GM23338 (cell line): ENCODE data around the gene HELQ.

Experiments used
- EZH2 ChIP-seq: fragments of 200-600 bp; sonication (generic); IDR thresholded peaks from one replicate; pipeline ENCODE4 v1.8.0; 2017; ENCODE audit warnings: antibody characterized with exemption, mild to moderate bottlenecking, low read depth; ENCODE audit not compliant: unreplicated experiment
- JUNB ChIP-seq: IDR thresholded peaks from one replicate; pipeline ENCODE4 v1.6.1; 2016; ENCODE audit warnings: antibody characterized with exemption; ENCODE audit not compliant: unreplicated experiment
- POLR2AphosphoS5 ChIP-seq: IDR thresholded peaks from 2 replicates; pipeline ENCODE4 v1.6.1; 2016; ENCODE audit warnings: antibody characterized with exemption, low read depth
- TF ChIP-seq, protein P1 (sequence below), 2 experiments: fragments of 200-600 bp in 1 of 2; sonication (generic) in 1 of 2; conservative IDR thresholded peaks; 2 replicates each; pipeline versions ENCODE4 v1.5.1 to v1.6.1; 2016 to 2017; ENCODE audit warnings: antibody characterized with exemption in 2 of 2, low read depth in 2 of 2, mild to moderate bottlenecking in 2 of 2, moderate library complexity in 1 of 2
- TF ChIP-seq, protein P2 (sequence below): IDR thresholded peaks from one replicate; pipeline ENCODE4 v1.6.1; 2018; ENCODE audit warnings: antibody characterized with exemption; ENCODE audit not compliant: unreplicated experiment

DNA sequence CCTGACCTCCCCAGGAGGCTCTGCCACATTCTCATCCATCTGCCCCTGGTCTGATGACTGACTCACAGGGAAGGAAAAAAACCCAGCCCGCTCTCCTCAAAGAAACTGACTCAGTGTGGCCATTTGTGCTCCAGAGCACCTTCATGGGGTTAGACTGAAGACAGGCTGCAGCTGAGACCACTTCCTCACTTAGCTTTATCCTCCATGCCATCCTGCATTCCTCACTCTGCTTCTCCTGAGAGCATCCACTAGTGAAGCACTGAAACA, 85.0 kb downstream of the HELQ start:
- TF ChIP-seq, protein P1, sequence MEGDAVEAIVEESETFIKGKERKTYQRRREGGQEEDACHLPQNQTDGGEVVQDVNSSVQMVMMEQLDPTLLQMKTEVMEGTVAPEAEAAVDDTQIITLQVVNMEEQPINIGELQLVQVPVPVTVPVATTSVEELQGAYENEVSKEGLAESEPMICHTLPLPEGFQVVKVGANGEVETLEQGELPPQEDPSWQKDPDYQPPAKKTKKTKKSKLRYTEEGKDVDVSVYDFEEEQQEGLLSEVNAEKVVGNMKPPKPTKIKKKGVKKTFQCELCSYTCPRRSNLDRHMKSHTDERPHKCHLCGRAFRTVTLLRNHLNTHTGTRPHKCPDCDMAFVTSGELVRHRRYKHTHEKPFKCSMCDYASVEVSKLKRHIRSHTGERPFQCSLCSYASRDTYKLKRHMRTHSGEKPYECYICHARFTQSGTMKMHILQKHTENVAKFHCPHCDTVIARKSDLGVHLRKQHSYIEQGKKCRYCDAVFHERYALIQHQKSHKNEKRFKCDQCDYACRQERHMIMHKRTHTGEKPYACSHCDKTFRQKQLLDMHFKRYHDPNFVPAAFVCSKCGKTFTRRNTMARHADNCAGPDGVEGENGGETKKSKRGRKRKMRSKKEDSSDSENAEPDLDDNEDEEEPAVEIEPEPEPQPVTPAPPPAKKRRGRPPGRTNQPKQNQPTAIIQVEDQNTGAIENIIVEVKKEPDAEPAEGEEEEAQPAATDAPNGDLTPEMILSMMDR (conservative IDR thresholded peaks at IDR 0.05; ENCODE audit: low read depth in 2 of 2), result no peak
- TF ChIP-seq, protein P2, sequence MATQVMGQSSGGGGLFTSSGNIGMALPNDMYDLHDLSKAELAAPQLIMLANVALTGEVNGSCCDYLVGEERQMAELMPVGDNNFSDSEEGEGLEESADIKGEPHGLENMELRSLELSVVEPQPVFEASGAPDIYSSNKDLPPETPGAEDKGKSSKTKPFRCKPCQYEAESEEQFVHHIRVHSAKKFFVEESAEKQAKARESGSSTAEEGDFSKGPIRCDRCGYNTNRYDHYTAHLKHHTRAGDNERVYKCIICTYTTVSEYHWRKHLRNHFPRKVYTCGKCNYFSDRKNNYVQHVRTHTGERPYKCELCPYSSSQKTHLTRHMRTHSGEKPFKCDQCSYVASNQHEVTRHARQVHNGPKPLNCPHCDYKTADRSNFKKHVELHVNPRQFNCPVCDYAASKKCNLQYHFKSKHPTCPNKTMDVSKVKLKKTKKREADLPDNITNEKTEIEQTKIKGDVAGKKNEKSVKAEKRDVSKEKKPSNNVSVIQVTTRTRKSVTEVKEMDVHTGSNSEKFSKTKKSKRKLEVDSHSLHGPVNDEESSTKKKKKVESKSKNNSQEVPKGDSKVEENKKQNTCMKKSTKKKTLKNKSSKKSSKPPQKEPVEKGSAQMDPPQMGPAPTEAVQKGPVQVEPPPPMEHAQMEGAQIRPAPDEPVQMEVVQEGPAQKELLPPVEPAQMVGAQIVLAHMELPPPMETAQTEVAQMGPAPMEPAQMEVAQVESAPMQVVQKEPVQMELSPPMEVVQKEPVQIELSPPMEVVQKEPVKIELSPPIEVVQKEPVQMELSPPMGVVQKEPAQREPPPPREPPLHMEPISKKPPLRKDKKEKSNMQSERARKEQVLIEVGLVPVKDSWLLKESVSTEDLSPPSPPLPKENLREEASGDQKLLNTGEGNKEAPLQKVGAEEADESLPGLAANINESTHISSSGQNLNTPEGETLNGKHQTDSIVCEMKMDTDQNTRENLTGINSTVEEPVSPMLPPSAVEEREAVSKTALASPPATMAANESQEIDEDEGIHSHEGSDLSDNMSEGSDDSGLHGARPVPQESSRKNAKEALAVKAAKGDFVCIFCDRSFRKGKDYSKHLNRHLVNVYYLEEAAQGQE, result no peak
- TF ChIP-seq EZH2 (no peak), JUNB (no peak), POLR2AphosphoS5 (no peak)
